Stromal cell of bone marrow (primary cell): ENCODE data around the gene LRMDA.
"Not testable (repeated sequence)": the region's sequence is repeated elsewhere in the genome, so short reads cannot be mapped to it uniquely, and the experiment has no call there.

Experiments
- DNase-seq: peaks from one replicate; pipeline ENCODE4 v3.0.0-alpha.2; 2012; ENCODE audit warnings: low read depth

Gene LRMDA

GRCh38 chr10:75508239-75508813 lies 76.9 kb downstream of the LRMDA start:
- DNase-seq: peak; percentile 72

GRCh38 chr10:75508814-75509306 lies 77.4 kb downstream of the LRMDA start:
- no peak for DNase-seq

- DNase-seq: no peak
Measured at GRCh38 chr10:75509706-75510105, 78.3 kb downstream of the LRMDA start.

- DNase-seq: no peak
Measured at GRCh38 chr10:75511011-75511410, 79.6 kb downstream of the LRMDA start.

GRCh38 chr10:75512203-75512933 lies 80.9 kb downstream of the LRMDA start:
- DNase-seq: peak; percentile 33

GRCh38 chr10:75513292-75513885 lies 82.0 kb downstream of the LRMDA start:
- DNase-seq: no peak

- DNase-seq: no peak
Measured at GRCh38 chr10:75514830-75515229, 83.4 kb downstream of the LRMDA start.

GRCh38 chr10:75516154-75516553 lies 84.7 kb downstream of the LRMDA start:
- DNase-seq: not testable (repeated sequence)

GRCh38 chr10:75519213-75519612 lies 87.8 kb downstream of the LRMDA start:
- DNase-seq: not testable (repeated sequence)

GRCh38 chr10:75521194-75521829 lies 89.9 kb downstream of the LRMDA start:
- not testable (repeated sequence) for DNase-seq

- no peak for DNase-seq
Measured at GRCh38 chr10:75525067-75525466, 93.6 kb downstream of the LRMDA start.

GRCh38 chr10:75525646-75526045 lies 94.2 kb downstream of the LRMDA start:
- no peak for DNase-seq

- DNase-seq: no peak
Measured at GRCh38 chr10:75527542-75527941, 96.1 kb downstream of the LRMDA start.

GRCh38 chr10:75528392-75528791 lies 97.0 kb downstream of the LRMDA start:
- DNase-seq: no peak

GRCh38 chr10:75530299-75530698 lies 98.9 kb downstream of the LRMDA start:
- DNase-seq: peak; percentile 62

GRCh38 chr10:75531571-75532031 lies 100.2 kb downstream of the LRMDA start:
- no peak for DNase-seq

- DNase-seq: peak; percentile 65
Measured at GRCh38 chr10:75532253-75532924, 101.0 kb downstream of the LRMDA start.

GRCh38 chr10:75538144-75538543 lies 106.7 kb downstream of the LRMDA start:
- DNase-seq: no peak

GRCh38 chr10:75538765-75539164 lies 107.3 kb downstream of the LRMDA start:
- no peak for DNase-seq

GRCh38 chr10:75540357-75540966 lies 109.0 kb downstream of the LRMDA start:
- DNase-seq: no peak

- no peak for DNase-seq
Measured at GRCh38 chr10:75540981-75541380, 109.6 kb downstream of the LRMDA start.

- no peak for DNase-seq
Measured at GRCh38 chr10:75541411-75541810, 110.0 kb downstream of the LRMDA start.
